PFSK-1 (cell line): ENCODE data around the gene FDX2.

Experiments
- FOXP2 ChIP-seq: optimal IDR thresholded peaks from 2 replicates; pipeline ENCODE3; 2011; ENCODE audit warnings: borderline replicate concordance, control low read depth, inconsistent platforms; ENCODE audit not compliant: insufficient read depth; ENCODE audit errors: extremely low read length, extremely low read depth
- POLR2AphosphoS5 ChIP-seq: IDR thresholded peaks from 2 replicates; pipeline ENCODE4 v1.6.1; 2012; ENCODE audit warnings: low read depth, mild to moderate bottlenecking, control low read depth, low read length, moderate library complexity
- SIN3A ChIP-seq: IDR thresholded peaks from 2 replicates; pipeline ENCODE4 v1.6.1; 2012; ENCODE audit warnings: mild to moderate bottlenecking, low read length, moderate library complexity, borderline replicate concordance; ENCODE audit not compliant: insufficient read depth
- TAF1 ChIP-seq: IDR thresholded peaks from 2 replicates; pipeline ENCODE4 v1.6.1; 2012; ENCODE audit warnings: low read length, control low read depth, borderline replicate concordance; ENCODE audit not compliant: insufficient read depth

DNA sequence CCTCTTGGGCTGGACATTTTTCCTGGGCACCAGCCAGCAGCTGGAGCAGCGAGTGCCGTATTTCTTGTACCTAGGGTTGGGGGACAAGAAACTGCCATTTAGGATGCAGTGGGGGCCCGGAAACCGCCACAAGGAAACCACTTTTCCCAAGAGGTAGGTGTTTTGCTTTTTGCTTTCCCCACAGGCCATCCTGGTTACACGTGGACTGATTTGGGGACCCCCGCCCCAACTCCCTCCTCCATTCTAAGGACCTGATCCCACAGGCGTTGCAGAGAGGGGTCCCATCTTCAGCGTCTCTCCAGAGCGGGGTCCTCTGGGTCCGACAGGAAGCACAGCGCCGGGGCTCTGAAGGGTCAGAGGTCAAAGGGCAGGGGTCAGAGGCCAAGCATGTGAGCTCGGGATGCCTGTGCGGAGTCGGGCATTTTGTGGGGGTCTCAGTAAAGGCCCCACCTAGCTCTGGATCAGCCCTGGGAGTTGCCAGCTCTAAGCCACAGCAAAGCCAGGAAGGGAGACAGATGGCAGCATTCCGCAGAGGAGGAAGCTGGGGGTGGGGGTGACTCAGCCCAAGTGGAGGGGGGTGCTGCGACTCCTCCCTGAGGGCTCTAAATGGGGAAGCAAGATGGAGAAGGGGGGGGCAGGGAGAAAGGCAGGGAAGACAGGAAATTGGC, 10.5 kb downstream of the FDX2 start:
- TF ChIP-seq TAF1 (no peak), POLR2AphosphoS5 (no peak), FOXP2 (no peak), SIN3A (no peak)
